Heart right ventricle (tissue), 16 donors: ENCODE measurements around the gene CFAP58. TPM values are rescaled to one million over a fixed set of nuclear protein-coding genes. Genes with fewer than 3 reads are reported as not detected.

Experiments
- ATAC-seq, 8 donors: fragments of 200-7000 bp; cut with Tn5 transposase; one replicate each; pipeline ENCODE4 v1.9.1; 2020; ENCODE audit warnings: mild to moderate bottlenecking in 8 of 8, moderate library complexity in 8 of 8, moderate number of reproducible peaks in 1 of 8
- DNase-seq, 2 donors: peaks; one replicate each; pipeline ENCODE4 v3.0.0-alpha.2; 2020
- H3K27ac ChIP-seq, 10 donors: fragments of 200-600 bp; sonication (generic) in 2 of 10; one replicate each; pipeline versions ENCODE4 v1.5.0 to v1.8.0; 2020 to 2022; ENCODE audit warnings: mild to moderate bottlenecking in 3 of 10
- H3K27me3 ChIP-seq, 7 donors: fragments of 200-600 bp; one replicate each; pipeline ENCODE4 v1.8.0; 2021 to 2022; ENCODE audit warnings: mild to moderate bottlenecking in 2 of 7
- H3K36me3 ChIP-seq, 9 donors: fragments of 200-600 bp; sonication (generic) in 1 of 9; one replicate each; pipeline versions ENCODE4 v1.5.0 to v1.8.0; 2020 to 2022; ENCODE audit warnings: mild to moderate bottlenecking in 2 of 9
- H3K4me1 ChIP-seq, 9 donors: fragments of 200-600 bp; sonication (generic) in 1 of 9; one replicate each; pipeline versions ENCODE4 v1.5.0 to v1.8.0; 2020 to 2022; ENCODE audit warnings: mild to moderate bottlenecking in 4 of 9
- H3K4me3 ChIP-seq, 10 donors: fragments of 200-600 bp; sonication (generic) in 2 of 10; one replicate each; pipeline versions ENCODE4 v1.5.0 to v1.8.0; 2020 to 2022; ENCODE audit warnings: mild to moderate bottlenecking in 7 of 10, moderate library complexity in 2 of 10
- H3K9me3 ChIP-seq, 11 donors: fragments of 200-600 bp in 10 of 11; sonication (generic) in 2 of 11; one replicate each; pipeline versions ENCODE4 v1.5.0 to v1.8.0; 2013 to 2022; ENCODE audit warnings: mild to moderate bottlenecking in 2 of 11, control low read depth in 1 of 11, moderate library complexity in 1 of 11
- CTCF ChIP-seq, 9 donors: fragments of 200-600 bp; sonication (generic) in 2 of 9; IDR thresholded peaks; one replicate each; pipeline versions ENCODE4 v1.5.0 to v1.8.0; 2021 to 2022; ENCODE audit warnings: antibody characterized with exemption in 9 of 9, mild to moderate bottlenecking in 5 of 9, moderate library complexity in 1 of 9
- WGBS, 2 donors: extraction: QIAGEN DNeasy Blood & Tissue Kit; methylation state at CpG; one replicate each; pipeline ENCODE4 v1.1.7; 2013; ENCODE audit warnings: inconsistent platforms in 1 of 2; 5-methylcytosine and 5-hydroxymethylcytosine counted together
- intact Hi-C, 10 donors: fragments of 100-400 bp; cut with DNase I; formaldehyde crosslinking; loops; one replicate each; pipeline versions ENCODE4 v1.11.1 to v1.14.2; 2022
- polyA plus RNA-seq, 2 donors: library from polyadenylated mRNA; stranded (reverse); fragments of 200-250 nt; gene quantifications; one replicate each; pipeline ENCODE4 v1.2.3, GENCODE V29; 2013
- total RNA-seq, 10 donors: library from RNA; stranded (reverse); fragmentation: NEBNext Ultra II Directional in 3 of 10; extraction: Animal tissue kit (Norgen Biotek cat#: 25700) in 3 of 10; gene quantifications; one replicate each; pipeline versions ENCODE4 v1.2.1 to v1.2.4, GENCODE V29; 2021 to 2023
- donor health status: Arrhythmogenic right ventricular cardiomyopathy.
- donor health status: ischemic (EF 13 %, LVEDD 7.1; RV severe dilation, severe dysfunction).
- donor health status: healthy with polysubstance abuse.
- donor health status: DM: no; HTN: yes; CAD: no.
- donor health status: DM: no; HTN: no; CAD: no.
- donor health status: ischemic (EF 25% LVEDD 6.9; RV normal size, moderate dysfunction).
- donor health status: ischemic (EF 25% LVEDD 5.7; RV mildly dilated, moderate dysfunction).
- donor health status: healthy.
- donor health status: DM: yes; HTN: yes; CAD: no.
- donor health status: Ischemic cardiomyopathy.
- donor health status: ischemic (EF 35%, LVEDD 5.7; RV mildly dilated, moderate dysfunction).
- donor health status: nonischemic (EF 11% LVEDD 7.7; RV severe dilation, severe dysfunction).
- donor health status: DM: yes; HTN: yes; CAD: no.
- donor health status: PGD.
- donor health status: ischemic (EF 29% LVEDD 5.4; RV normal size, mild dysfunction).
- donor health status: nonischemic (EF 23%, LVEDD 6.1; RV moderate dilation, normal function).

CFAP58 gene
- total and polyA plus RNA-seq, 12 donors = 0.58 to 5.8 (median 3.0) TPM

GRCh38 chr10:104472505-104472904 lies 118.9 kb downstream of the CFAP58 start:
- no peak for TF ChIP-seq CTCF (IDR thresholded peaks at IDR 0.05)
- DNase-seq (no peak), ATAC-seq (no peak)
- no peaks in the 10 kb centered on the region for H3K4me1 ChIP-seq
- WGBS, 2 donors = 88 to 90% methylated on average over 1 of the region's 1 CpG
- no peak overlapping the region for H3K27ac ChIP-seq
- H3K4me3 ChIP-seq = no peak overlapping the region
- no peaks in the 10 kb centered on the region for H3K27me3 ChIP-seq
- H3K9me3 ChIP-seq = peaks cover 0 to 3% (median 0%) of the 10 kb centered on the region in 11 donors
- no peaks in the 10 kb centered on the region for H3K36me3 ChIP-seq
- intact Hi-C loops = no loop called here

GRCh38 chr10:104472957-104473745 lies 119.5 kb downstream of the CFAP58 start:
- no peaks in the 10 kb centered on the region for H3K27me3 ChIP-seq
- DNase-seq = no peak
- no peak for TF ChIP-seq CTCF (IDR thresholded peaks at IDR 0.05)
- no peaks in the 10 kb centered on the region for H3K4me1 ChIP-seq
- WGBS, 2 donors = 42 to 64% methylated on average over 2 of the region's 2 CpGs
- ATAC-seq = no peak
- no peaks in the 10 kb centered on the region for H3K36me3 ChIP-seq
- H3K4me3 ChIP-seq = no peak overlapping the region
- intact Hi-C loops = no loop called here
- peaks cover 0 to 3% (median 0%) of the 10 kb centered on the region in 11 donors for H3K9me3 ChIP-seq
- no peak overlapping the region for H3K27ac ChIP-seq

GRCh38 chr10:104478380-104478779 lies 124.7 kb downstream of the CFAP58 start:
- Histone ChIP-seq H3K27me3 (peaks cover 0 to 18% (median 0%) of the 10 kb centered on the region in 7 donors), H3K36me3 (no peaks in the 10 kb centered on the region), H3K27ac (no peak overlapping the region), H3K4me1 (no peaks in the 10 kb centered on the region), H3K9me3 (no peaks in the 10 kb centered on the region), H3K4me3 (no peak overlapping the region)
- DNase-seq = no peak
- WGBS, 2 donors = 92 to 98% methylated on average over 3 of the region's 3 CpGs
- no peak for ATAC-seq
- intact Hi-C loops = no loop called here
- no peak for TF ChIP-seq CTCF (IDR thresholded peaks at IDR 0.05)

- H3K9me3 ChIP-seq = no peaks in the 10 kb centered on the region
- DNase-seq = no peak
- intact Hi-C loops = no loop called here
- WGBS, 2 donors = 63 to 73% methylated on average over 6 of the region's 6 CpGs
- H3K27me3 ChIP-seq = peaks cover 0 to 30% (median 8%) of the 10 kb centered on the region in 7 donors
- no peaks in the 10 kb centered on the region for H3K4me1 ChIP-seq
- H3K36me3 ChIP-seq = no peaks in the 10 kb centered on the region
- ATAC-seq = no peak
- TF ChIP-seq CTCF (IDR thresholded peaks at IDR 0.05) = no peak
- no peak overlapping the region for H3K27ac ChIP-seq
- H3K4me3 ChIP-seq = no peak overlapping the region
Observed at GRCh38 chr10:104479906-104480593, 126.4 kb downstream of the CFAP58 start.
